HCT116 (cell line): Measurements from ENCODE around the gene IL10RB. TPM values are rescaled to one million over a fixed set of nuclear protein-coding genes. Genes with fewer than 3 reads are reported as not detected.

ENCODE experiments used
- ATAC-seq: fragments of 200-7000 bp; cut with Tn5 transposase; 2 replicates; pipeline ENCODE4 v1.9.1; 2020; ENCODE audit warnings: mild to moderate bottlenecking, moderate library complexity
- BruUV-seq: library from RNA; stranded (reverse); fragments of 400-500 nt; replicated peaks from 2 replicates; lab custom pipeline; 2021; lab: Mats Ljungman, UMichigan
- CTCF ChIA-PET: fragments of 300-600 bp; sonication (Branson Sonifier 250); formaldehyde crosslinking; loops from one replicate; lab custom pipeline; 2021; ENCODE audit warnings: antibody characterized with exemption; lab: Charles Lee
- POLR2A ChIA-PET: fragments of 300-600, 350-600 bp; sonication (Branson Sonifier 250); formaldehyde crosslinking; loops from one replicate; lab custom pipeline; 2021; ENCODE audit warnings: antibody characterized with exemption; lab: Charles Lee
- RAD21 ChIA-PET, 2 experiments: fragments of 300-600 bp; sonication (Branson Sonifier 250); formaldehyde crosslinking; loops; one replicate each; lab custom pipeline; 2023; ENCODE audit warnings: low total read pairs in 2 of 2; ENCODE audit not compliant: uncharacterized antibody in 2 of 2, unreplicated experiment in 2 of 2, low non-redundant PET in 1 of 2; lab: Charles Lee
- DNase-seq: peaks from one replicate; pipeline ENCODE4 v3.0.0-alpha.2; 2010; ENCODE audit warnings: low read depth, low spot score
- H2AFZ ChIP-seq: fragments of 200-600 bp; shearing (Covaris generic), sonication (generic); 2 replicates; pipeline ENCODE4 v1.6.1; 2017; ENCODE audit warnings: low read depth, mixed run types, mixed read lengths, antibody characterized with exemption, low read length; ENCODE audit not compliant: poor library complexity, severe bottlenecking
- H3K27ac ChIP-seq: 2 replicates; pipeline ENCODE4 v1.5.1; 2012; ENCODE audit warnings: low read depth, low read length
- H3K27me3 ChIP-seq: fragments of 200-600 bp; sonication (generic); 2 replicates; pipeline ENCODE4 v1.6.1; 2016; ENCODE audit warnings: mixed run types, low read length, mixed read lengths; ENCODE audit not compliant: insufficient read depth
- H3K36me3 ChIP-seq, 2 experiments: fragments of 200-500 bp in 1 of 2; fragments of 200-600 bp in 1 of 2; sonication (Bioruptor generic) in 1 of 2; sonication (generic) in 1 of 2; 2 replicates each; pipeline versions ENCODE4 v1.5.1 to v1.6.1; 2014 to 2016; ENCODE audit warnings: low read length in 2 of 2, inconsistent platforms in 1 of 2, mixed read lengths in 1 of 2, mixed run types in 1 of 2; ENCODE audit not compliant: insufficient read depth in 2 of 2, control insufficient read depth in 1 of 2
- H3K4me1 ChIP-seq, 2 experiments: fragments of 200-600 bp in 1 of 2; sonication (generic) in 1 of 2; 2 replicates each; pipeline versions ENCODE4 v1.5.1 to v1.6.1; 2012 to 2017; ENCODE audit warnings: low read length in 2 of 2, inconsistent platforms in 1 of 2, mild to moderate bottlenecking in 1 of 2, mixed read lengths in 1 of 2, mixed run types in 1 of 2, moderate library complexity in 1 of 2; ENCODE audit not compliant: insufficient read depth in 2 of 2, control insufficient read depth in 1 of 2
- H3K4me2 ChIP-seq: fragments of 200-600 bp; sonication (generic); 2 replicates; pipeline ENCODE4 v1.6.1; 2017; ENCODE audit warnings: mixed run types, low read length, mixed read lengths
- H3K4me3 ChIP-seq, 2 experiments: fragments of 200-600 bp in 1 of 2; sonication (generic) in 1 of 2; replicated peaks in 1 of 2; 2 replicates each; pipeline ENCODE4 v1.5.1; 2011 to 2016; ENCODE audit warnings: low read length in 2 of 2, control low read depth in 1 of 2, low read depth in 1 of 2, mild to moderate bottlenecking in 1 of 2, mixed read lengths in 1 of 2, mixed run types in 1 of 2
- H3K79me2 ChIP-seq: fragments of 200-600 bp; sonication (generic); 2 replicates; pipeline ENCODE4 v1.6.1; 2017; ENCODE audit warnings: mild to moderate bottlenecking, mixed run types, low read length, moderate library complexity, mixed read lengths; ENCODE audit not compliant: insufficient read depth
- H3K9ac ChIP-seq: fragments of 200-600 bp; sonication (generic); 2 replicates; pipeline ENCODE4 v1.6.1; 2016; ENCODE audit warnings: low read length, mixed read lengths
- H3K9me2 ChIP-seq: fragments of 200-600 bp; sonication (generic), shearing (Covaris generic); 2 replicates; pipeline ENCODE4 v1.6.1; 2017; ENCODE audit warnings: mixed run types, mild to moderate bottlenecking, moderate library complexity; ENCODE audit not compliant: insufficient read depth
- H3K9me3 ChIP-seq, 2 experiments: fragments of 200-500 bp in 1 of 2; fragments of 200-600 bp in 1 of 2; sonication (Bioruptor generic) in 1 of 2; sonication (generic) in 1 of 2; 2 replicates each; pipeline ENCODE4 v1.6.1; 2014 to 2017; ENCODE audit warnings: low read length in 2 of 2, mixed read lengths in 2 of 2, inconsistent platforms in 1 of 2, low read depth in 1 of 2, mild to moderate bottlenecking in 1 of 2, mixed run types in 1 of 2, moderate library complexity in 1 of 2; ENCODE audit not compliant: control insufficient read depth in 1 of 2, insufficient read depth in 1 of 2
- H4K20me1 ChIP-seq: fragments of 200-600 bp; sonication (generic), shearing (Covaris generic); 2 replicates; pipeline ENCODE4 v1.6.1; 2017; ENCODE audit warnings: mixed run types, mild to moderate bottlenecking, moderate library complexity; ENCODE audit not compliant: insufficient read depth
- ATF3 ChIP-seq: IDR thresholded peaks from 2 replicates; pipeline ENCODE4 v1.6.1; 2012
- CEBPB ChIP-seq: IDR thresholded peaks from 2 replicates; pipeline ENCODE4 v1.6.1; 2012; ENCODE audit warnings: low read depth
- CTCF ChIP-seq, 3 experiments: fragments of 200-600 bp in 1 of 3; sonication (generic) in 1 of 3; IDR thresholded peaks in 2 of 3; conservative IDR thresholded peaks in 1 of 3; 2 replicates each; pipeline ENCODE4 v1.5.1; 2012 to 2017; ENCODE audit warnings: low read depth in 2 of 3, low read length in 2 of 3, antibody characterized with exemption in 1 of 3, borderline replicate concordance in 1 of 3, control low read depth in 1 of 3, mild to moderate bottlenecking in 1 of 3, mixed read lengths in 1 of 3, mixed run types in 1 of 3, moderate library complexity in 1 of 3; ENCODE audit not compliant: insufficient read depth in 1 of 3
- ELF1 ChIP-seq: IDR thresholded peaks from 2 replicates; pipeline ENCODE4 v1.6.1; 2012; ENCODE audit warnings: low read depth, borderline replicate concordance
- EZH2 ChIP-seq: fragments of 200-600 bp; sonication (generic); IDR thresholded peaks from 2 replicates; pipeline ENCODE4 v1.6.1; 2017; ENCODE audit warnings: antibody characterized with exemption, mixed run types
- EZH2phosphoT487 ChIP-seq: fragments of 200-600 bp; IDR thresholded peaks from 2 replicates; pipeline ENCODE4 v1.6.1; 2018; ENCODE audit warnings: antibody characterized with exemption, borderline replicate concordance
- FOSL1 ChIP-seq: IDR thresholded peaks from 2 replicates; pipeline ENCODE4 v1.6.1; 2012; ENCODE audit warnings: low read depth
- JUND ChIP-seq: IDR thresholded peaks from 2 replicates; pipeline ENCODE4 v1.6.1; 2012
- MAX ChIP-seq: IDR thresholded peaks from 2 replicates; pipeline ENCODE4 v1.6.1; 2012
- POLR2A ChIP-seq: IDR thresholded peaks from 2 replicates; pipeline ENCODE4 v1.7.0; 2011; ENCODE audit warnings: borderline replicate concordance; ENCODE audit not compliant: insufficient read depth, insufficient read length; ENCODE audit errors: extremely low read depth
- RAD21 ChIP-seq: IDR thresholded peaks from 2 replicates; pipeline ENCODE4 v1.6.1; 2012; ENCODE audit warnings: low read depth, mild to moderate bottlenecking
- REST ChIP-seq: IDR thresholded peaks from 2 replicates; pipeline ENCODE4 v1.6.1; 2012; ENCODE audit warnings: low read depth
- SIN3A ChIP-seq: IDR thresholded peaks from 2 replicates; pipeline ENCODE4 v1.6.1; 2012; ENCODE audit warnings: low read depth
- SP1 ChIP-seq: IDR thresholded peaks from 2 replicates; pipeline ENCODE4 v1.6.1; 2012; ENCODE audit warnings: low read depth
- SRF ChIP-seq: IDR thresholded peaks from 2 replicates; pipeline ENCODE4 v1.6.1; 2012; ENCODE audit warnings: low read depth
- YY1 ChIP-seq: IDR thresholded peaks from 2 replicates; pipeline ENCODE4 v1.6.1; 2011; ENCODE audit warnings: low read length, low read depth, moderate library complexity, mild to moderate bottlenecking; ENCODE audit not compliant: insufficient replicate concordance; ENCODE audit errors: extremely low read depth
- ZBTB33 ChIP-seq: IDR thresholded peaks from 2 replicates; pipeline ENCODE4 v1.6.1; 2011; ENCODE audit warnings: mild to moderate bottlenecking, low read length, moderate library complexity; ENCODE audit not compliant: insufficient replicate concordance; ENCODE audit errors: extremely low read depth
- intact Hi-C: fragments of 100-400 bp; cut with micrococcal nuclease; formaldehyde crosslinking; loops from 2 replicates; pipeline ENCODE4 v1.10.0; 2022
- total RNA-seq: library from RNA; stranded (reverse); gene quantifications from one replicate; pipeline ENCODE4 v1.2.1, GENCODE V29; 2021; ENCODE audit not compliant: unreplicated experiment

Gene IL10RB
- total RNA-seq, 1 experiment from 2014 or later, result 13.7 TPM

GRCh38 chr21:33219954-33220353 is 46.2 kb upstream of the IL10RB start:
- Histone ChIP-seq H4K20me1 (no peaks in the 10 kb centered on the region), H3K79me2 (no peaks in the 10 kb centered on the region), H3K4me3 (no peak overlapping the region), H3K4me1 (no peaks in the 10 kb centered on the region), H2AFZ (no peak overlapping the region), H3K9me2 (no peaks in the 10 kb centered on the region)
- no peak for ATAC-seq
- BruUV-seq, result no TSS peak
- POLR2A ChIA-PET, result no interaction called here
- intact Hi-C loops, result no loop called here
- CTCF ChIA-PET, result interaction anchor here (1.1 kb wide), 1 partner anchor 141 kb away, joined by 3 read pairs; no protein-coding TSS in a partner anchor
- RAD21 ChIA-PET, result no interaction called here
- TF ChIP-seq RAD21 (no peak), CEBPB (no peak), SRF (no peak), SIN3A (no peak), ATF3 (no peak), FOSL1 (no peak), MAX (no peak), ELF1 (no peak), SP1 (no peak), EZH2 (no peak), YY1 (no peak), CTCF (IDR thresholded peaks at IDR 0.05 in 2 of 3, conservative IDR thresholded peaks at IDR 0.05 in 1 of 3; ENCODE audit: borderline replicate concordance in 1 of 3, insufficient read depth in 1 of 3, low read depth in 2 of 3, low read length in 2 of 3) (no peak), ZBTB33 (no peak), POLR2A (no peak), EZH2phosphoT487 (no peak), REST (no peak), JUND (no peak)
- TF ChIP-seq, all 23 proteins: peak for 0
- no peaks in the 10 kb centered on the region for H3K27me3 ChIP-seq
- DNase-seq, result no peak
- no peaks in the 10 kb centered on the region for H3K36me3 ChIP-seq
- no peaks in the 10 kb centered on the region for H3K9me3 ChIP-seq
- no peak overlapping the region for H3K9ac ChIP-seq
- H3K27ac ChIP-seq, result no peak overlapping the region
- no peak overlapping the region for H3K4me2 ChIP-seq
